Suprapubic skin (tissue), 4 donors: ENCODE results near the gene TCP11. TPM values are rescaled to one million over a fixed set of nuclear protein-coding genes. Genes with fewer than 3 reads are reported as not detected.
"Not testable (repeated sequence)": the region's sequence is repeated elsewhere in the genome, so short reads cannot be mapped to it uniquely, and the experiment has no call there.

Experiments used
- DNase-seq, 2 donors: peaks; one replicate each; pipeline ENCODE4 v3.0.0-alpha.2; 2019; ENCODE audit warnings: low spot score in 2 of 2
- H3K27ac ChIP-seq: fragments of 200-600 bp; sonication (generic); one replicate; pipeline ENCODE4 v1.5.1; 2019
- H3K27me3 ChIP-seq: fragments of 200-600 bp; sonication (generic); one replicate; pipeline ENCODE4 v1.5.1; 2019
- H3K36me3 ChIP-seq: fragments of 200-600 bp; sonication (generic); one replicate; pipeline ENCODE4 v1.5.1; 2019
- H3K4me1 ChIP-seq: fragments of 200-600 bp; sonication (generic); one replicate; pipeline ENCODE4 v1.5.1; 2019
- H3K4me3 ChIP-seq: fragments of 200-600 bp; sonication (generic); one replicate; pipeline ENCODE4 v1.5.1; 2019; ENCODE audit warnings: mild to moderate bottlenecking
- H3K9me3 ChIP-seq: fragments of 200-600 bp; sonication (generic); one replicate; pipeline ENCODE4 v1.5.1; 2019
- EP300 ChIP-seq: sonication (generic); formaldehyde crosslinking; IDR thresholded peaks from one replicate; pipeline ENCODE4 v1.6.1; 2017; ENCODE audit warnings: antibody characterized with exemption
- POLR2A ChIP-seq, 2 donors: fragments of 450-650 bp; IDR thresholded peaks; one replicate each; pipeline ENCODE4 v1.6.1; 2017; ENCODE audit warnings: antibody characterized with exemption in 2 of 2, mild to moderate bottlenecking in 2 of 2, moderate library complexity in 2 of 2
- POLR2AphosphoS5 ChIP-seq, 3 donors: sonication (generic); formaldehyde crosslinking; IDR thresholded peaks; one replicate each; pipeline ENCODE4 v1.6.1; 2017; ENCODE audit warnings: antibody characterized with exemption in 3 of 3
- WGBS: methylation state at CpG from one replicate; pipeline ENCODE4 v1.1.5; 2018; 5-methylcytosine and 5-hydroxymethylcytosine counted together
- total RNA-seq, 4 donors: library from RNA; depleted of rRNA; stranded (reverse); fragments of >200 nt; gene quantifications; one replicate each; pipeline ENCODE4 v1.1.0, GENCODE V29; 2016
- TF ChIP-seq, protein P1 (sequence below), 2 donors: fragments of 200-600 bp in 1 of 2; fragments of 450-650 bp in 1 of 2; sonication (generic) in 1 of 2; IDR thresholded peaks; one replicate each; pipeline ENCODE4 v1.5.1; 2016 to 2019; ENCODE audit warnings: antibody characterized with exemption in 2 of 2, mild to moderate bottlenecking in 1 of 2, moderate library complexity in 1 of 2

The TCP11 gene
- total RNA-seq, 4 donors from 2014 or later: 4.2 TPM; not detected in 3

DNA sequence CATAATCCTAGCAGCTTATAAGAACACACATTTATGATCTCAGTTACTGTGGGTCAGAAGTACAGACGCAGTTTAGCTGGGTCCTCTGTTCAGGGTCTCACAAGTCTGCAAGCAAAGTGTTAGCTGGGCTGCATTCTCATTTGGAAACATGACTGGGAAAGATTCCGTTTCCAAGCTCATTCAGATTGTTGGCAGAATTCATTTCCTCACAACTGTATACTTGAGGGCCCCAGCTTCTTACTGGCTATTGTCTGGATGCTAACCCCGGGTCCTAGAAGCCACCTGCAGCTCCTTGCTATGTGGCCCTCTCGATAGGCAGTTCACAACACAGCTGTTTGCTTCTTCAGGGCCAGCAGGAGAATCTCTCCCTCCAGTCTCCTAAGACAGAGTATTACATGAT is 13.1 kb downstream of the TCP11 start:
- DNase-seq: no peak
- 75% methylated on average over 4 of the region's 4 CpGs for WGBS

DNA sequence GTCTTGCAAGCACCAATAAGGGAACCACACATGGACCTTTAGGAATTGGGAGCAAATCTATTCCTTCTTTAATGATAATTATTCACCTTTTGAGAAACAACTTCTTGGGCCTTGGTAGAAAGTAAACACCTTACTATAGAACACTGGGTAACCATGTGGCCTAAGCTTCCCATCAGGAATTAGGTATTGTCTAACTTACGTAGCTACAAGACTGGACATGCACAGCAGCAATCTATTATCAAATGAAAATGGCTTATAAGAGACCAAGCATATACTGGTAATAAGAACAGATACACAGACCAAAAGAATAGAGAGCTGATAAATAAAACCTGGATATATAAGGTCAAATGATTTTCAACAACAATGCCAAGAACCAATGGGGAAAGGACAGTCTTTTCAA is 16.8 kb downstream of the TCP11 start:
- Histone ChIP-seq H3K27ac (no peak overlapping the region), H3K27me3 (no peaks in the 10 kb centered on the region), H3K9me3 (no peaks in the 10 kb centered on the region), H3K4me1 (no peaks in the 10 kb centered on the region), H3K4me3 (no peak overlapping the region), H3K36me3 (no peaks in the 10 kb centered on the region)
- no peak for DNase-seq
- TF ChIP-seq POLR2AphosphoS5 (IDR thresholded peaks at IDR 0.05): no peak
- TF ChIP-seq EP300: no peak
- TF ChIP-seq, protein P1, sequence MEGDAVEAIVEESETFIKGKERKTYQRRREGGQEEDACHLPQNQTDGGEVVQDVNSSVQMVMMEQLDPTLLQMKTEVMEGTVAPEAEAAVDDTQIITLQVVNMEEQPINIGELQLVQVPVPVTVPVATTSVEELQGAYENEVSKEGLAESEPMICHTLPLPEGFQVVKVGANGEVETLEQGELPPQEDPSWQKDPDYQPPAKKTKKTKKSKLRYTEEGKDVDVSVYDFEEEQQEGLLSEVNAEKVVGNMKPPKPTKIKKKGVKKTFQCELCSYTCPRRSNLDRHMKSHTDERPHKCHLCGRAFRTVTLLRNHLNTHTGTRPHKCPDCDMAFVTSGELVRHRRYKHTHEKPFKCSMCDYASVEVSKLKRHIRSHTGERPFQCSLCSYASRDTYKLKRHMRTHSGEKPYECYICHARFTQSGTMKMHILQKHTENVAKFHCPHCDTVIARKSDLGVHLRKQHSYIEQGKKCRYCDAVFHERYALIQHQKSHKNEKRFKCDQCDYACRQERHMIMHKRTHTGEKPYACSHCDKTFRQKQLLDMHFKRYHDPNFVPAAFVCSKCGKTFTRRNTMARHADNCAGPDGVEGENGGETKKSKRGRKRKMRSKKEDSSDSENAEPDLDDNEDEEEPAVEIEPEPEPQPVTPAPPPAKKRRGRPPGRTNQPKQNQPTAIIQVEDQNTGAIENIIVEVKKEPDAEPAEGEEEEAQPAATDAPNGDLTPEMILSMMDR (IDR thresholded peaks at IDR 0.05): no peak
- no peak for TF ChIP-seq POLR2A (IDR thresholded peaks at IDR 0.05)
- WGBS: 97% methylated on average over 1 of the region's 1 CpG

More for the DNA sequence above, 13.1 kb downstream of the TCP11 start:
- no peak overlapping the region for H3K4me3 ChIP-seq
- no peaks in the 10 kb centered on the region for H3K4me1 ChIP-seq
- no peak for TF ChIP-seq POLR2AphosphoS5 (IDR thresholded peaks at IDR 0.05)
- TF ChIP-seq, protein P1 (IDR thresholded peaks at IDR 0.05): no peak
- no peak for TF ChIP-seq EP300
- TF ChIP-seq POLR2A (IDR thresholded peaks at IDR 0.05): no peak
- no peaks in the 10 kb centered on the region for H3K9me3 ChIP-seq
- no peak overlapping the region for H3K27ac ChIP-seq
- H3K27me3 ChIP-seq: no peaks in the 10 kb centered on the region
- H3K36me3 ChIP-seq: no peaks in the 10 kb centered on the region

DNA sequence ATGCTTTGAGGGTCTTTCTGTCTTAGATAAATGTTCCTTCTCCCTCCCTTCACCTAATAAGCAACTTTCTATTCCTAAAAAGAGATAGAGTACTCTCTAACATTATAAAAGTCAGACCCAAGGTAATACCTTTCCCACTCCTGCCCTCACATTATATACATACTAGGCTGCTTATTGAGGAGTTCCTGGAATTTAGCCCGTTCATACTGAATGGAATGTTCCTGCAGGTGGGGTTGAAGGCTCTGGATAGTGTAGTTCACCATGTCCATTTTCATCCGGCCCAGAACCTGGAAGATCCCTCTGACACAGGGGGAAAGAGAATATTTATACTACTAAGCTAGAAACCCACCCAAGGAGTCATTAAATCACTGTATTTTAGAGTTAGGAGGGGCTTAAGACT is 20.4 kb downstream of the TCP11 start:
- DNase-seq: no peak
- Histone ChIP-seq H3K27me3 (no peaks in the 10 kb centered on the region), H3K4me1 (no peaks in the 10 kb centered on the region), H3K4me3 (no peak overlapping the region), H3K27ac (no peak overlapping the region), H3K36me3 (no peaks in the 10 kb centered on the region), H3K9me3 (no peaks in the 10 kb centered on the region)
- WGBS: 98% methylated on average over 2 of the region's 2 CpGs
- TF ChIP-seq POLR2AphosphoS5 (IDR thresholded peaks at IDR 0.05) (no peak), POLR2A (IDR thresholded peaks at IDR 0.05) (no peak), EP300 (no peak)
- TF ChIP-seq, protein P1 (IDR thresholded peaks at IDR 0.05): no peak

DNA sequence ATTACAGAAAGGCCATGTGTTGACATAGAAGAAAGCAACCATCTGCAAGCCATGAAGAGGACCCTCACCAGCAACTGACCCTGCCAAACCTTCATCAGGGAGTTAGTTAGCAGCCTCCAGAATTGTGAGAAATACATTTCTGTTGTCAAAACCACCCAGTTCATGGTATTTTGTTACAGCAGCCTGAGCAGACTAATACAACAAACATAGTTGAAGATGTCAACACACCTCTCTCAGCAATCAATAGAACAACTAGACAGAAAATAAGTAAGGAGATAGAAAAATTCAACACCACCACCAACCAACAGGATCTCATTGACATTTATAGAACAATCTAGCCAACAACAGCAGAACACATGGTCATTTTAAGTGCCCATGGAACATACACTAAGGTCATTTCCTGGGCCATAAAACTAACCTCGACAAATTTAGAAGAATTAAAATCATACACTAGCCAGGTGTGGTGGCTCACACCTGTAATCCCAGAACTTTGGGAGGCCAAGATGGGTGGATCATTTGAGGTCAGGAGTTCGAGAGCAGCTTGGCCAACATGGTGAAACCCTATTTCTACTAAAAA is 32.7 kb downstream of the TCP11 start:
- Histone ChIP-seq H3K36me3 (no peaks in the 10 kb centered on the region), H3K27me3 (no peaks in the 10 kb centered on the region), H3K27ac (no peak overlapping the region), H3K4me1 (no peaks in the 10 kb centered on the region), H3K4me3 (no peak overlapping the region), H3K9me3 (no peaks in the 10 kb centered on the region)
- 90% methylated on average over 2 of the region's 2 CpGs for WGBS
- DNase-seq: no peak
- TF ChIP-seq EP300 (no peak), POLR2AphosphoS5 (IDR thresholded peaks at IDR 0.05) (no peak), POLR2A (IDR thresholded peaks at IDR 0.05) (no peak)
- TF ChIP-seq, protein P1 (IDR thresholded peaks at IDR 0.05): no peak

DNA sequence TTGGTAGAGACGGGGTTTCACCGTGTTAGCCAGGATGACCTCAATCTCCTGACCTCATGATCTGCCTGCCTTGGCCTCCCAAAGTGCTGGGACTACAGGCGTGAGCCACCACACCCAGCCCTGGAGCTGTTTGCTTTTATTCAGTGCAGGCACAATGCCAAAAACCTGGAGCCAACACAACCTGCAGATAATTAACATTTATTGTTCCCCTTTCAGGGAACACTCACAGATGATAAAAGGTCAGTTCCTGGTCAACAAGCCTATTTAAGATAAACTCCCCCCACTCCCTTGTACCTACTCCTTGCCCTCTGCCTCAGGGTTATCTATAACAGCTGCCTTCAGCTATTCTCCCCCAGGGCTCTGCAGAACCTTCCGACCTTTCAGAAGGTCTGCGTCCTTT is 33.4 kb downstream of the TCP11 start:
- not testable (repeated sequence) for H3K27ac ChIP-seq, H3K4me3 ChIP-seq, DNase-seq, H3K9me3 ChIP-seq, H3K27me3 ChIP-seq, H3K4me1 ChIP-seq, H3K36me3 ChIP-seq
- WGBS: 62% methylated on average over 5 of the region's 5 CpGs

DNA sequence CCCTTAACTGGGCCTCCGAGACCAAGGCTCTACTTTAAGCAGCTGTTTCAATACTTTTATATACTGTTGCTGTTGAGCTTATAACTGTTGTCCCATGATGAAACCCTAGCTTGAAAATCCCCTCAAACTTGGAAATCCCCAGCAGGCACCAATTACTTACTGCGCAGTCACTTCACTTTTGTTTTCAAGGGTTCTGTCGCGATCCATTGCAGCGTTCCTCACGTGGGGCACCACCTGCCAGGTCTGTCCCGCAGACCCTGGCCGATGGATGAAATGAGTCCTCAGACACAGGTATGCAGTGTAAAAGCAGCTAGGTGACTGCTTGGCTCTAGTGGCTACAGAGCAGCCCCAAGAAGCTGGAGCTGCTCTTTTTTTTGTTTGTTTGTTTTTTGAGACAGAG is 33.9 kb downstream of the TCP11 start:
- not testable (repeated sequence) for H3K27ac ChIP-seq, H3K4me1 ChIP-seq, H3K36me3 ChIP-seq, DNase-seq, H3K9me3 ChIP-seq, H3K27me3 ChIP-seq, H3K4me3 ChIP-seq
- WGBS: 67% methylated on average over 8 of the region's 8 CpGs

DNA sequence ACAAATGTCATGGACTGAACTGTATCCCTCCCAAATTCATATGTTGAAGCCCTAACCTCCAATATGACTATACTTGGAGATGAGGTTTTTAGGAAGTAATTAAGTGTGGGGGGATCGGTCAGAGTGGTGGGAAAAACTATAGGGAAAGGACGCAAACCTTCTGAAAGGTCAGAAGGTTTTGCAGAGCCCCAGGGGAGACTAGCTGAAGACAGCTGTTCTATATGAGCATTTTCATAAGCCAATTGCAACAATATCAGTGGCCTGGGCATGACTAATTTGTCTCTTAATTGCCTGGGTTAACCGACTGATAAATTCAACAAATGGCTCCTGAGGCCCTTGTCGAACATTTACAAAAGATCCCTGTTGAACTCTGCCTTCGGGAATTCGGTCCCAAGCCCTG is 35.1 kb downstream of the TCP11 start:
- not testable (repeated sequence) for H3K4me1 ChIP-seq, H3K36me3 ChIP-seq, H3K27me3 ChIP-seq, DNase-seq, H3K27ac ChIP-seq, H3K4me3 ChIP-seq, H3K9me3 ChIP-seq
- 80% methylated on average over 6 of the region's 6 CpGs for WGBS
